Esophagus (tissue), 2 donors: Measurements from ENCODE around the gene SUPT6H. TPM values are rescaled to one million over a fixed set of nuclear protein-coding genes. Genes with fewer than 3 reads are reported as not detected.

ENCODE experiments used
- H3K27ac ChIP-seq, 2 donors: one replicate each; pipeline ENCODE4 v1.5.1; 2013; ENCODE audit warnings: low read depth in 2 of 2, mild to moderate bottlenecking in 2 of 2, inconsistent platforms in 1 of 2, low read length in 1 of 2, moderate library complexity in 1 of 2
- H3K27me3 ChIP-seq, 2 donors: one replicate each; pipeline ENCODE4 v1.6.1; 2013; ENCODE audit warnings: low read length in 2 of 2, control low read depth in 1 of 2, mild to moderate bottlenecking in 1 of 2; ENCODE audit not compliant: insufficient read depth in 2 of 2, control insufficient read depth in 1 of 2
- H3K36me3 ChIP-seq, 2 donors: one replicate each; pipeline ENCODE4 v1.6.1; 2013; ENCODE audit warnings: low read length in 1 of 2; ENCODE audit not compliant: control insufficient read depth in 2 of 2, insufficient read depth in 2 of 2
- H3K4me1 ChIP-seq, 2 donors: one replicate each; pipeline ENCODE4 v1.6.1; 2013; ENCODE audit warnings: low read length in 1 of 2; ENCODE audit not compliant: control insufficient read depth in 2 of 2, insufficient read depth in 2 of 2
- H3K4me3 ChIP-seq, 2 donors: one replicate each; pipeline ENCODE4 v1.5.1; 2013; ENCODE audit warnings: low read length in 2 of 2, mild to moderate bottlenecking in 2 of 2, low read depth in 1 of 2, moderate library complexity in 1 of 2
- H3K9me3 ChIP-seq, 2 donors: one replicate each; pipeline ENCODE4 v1.6.1; 2013; ENCODE audit warnings: mild to moderate bottlenecking in 2 of 2, low read depth in 1 of 2, low read length in 1 of 2, moderate library complexity in 1 of 2; ENCODE audit not compliant: control insufficient read depth in 2 of 2, insufficient read depth in 1 of 2
- WGBS, 2 donors: extraction: QIAGEN DNeasy Blood & Tissue Kit; methylation state at CpG; one replicate each; pipeline ENCODE4 v1.1.7; 2013; 5-methylcytosine and 5-hydroxymethylcytosine counted together
- polyA plus RNA-seq, 2 donors: library from polyadenylated mRNA; stranded (reverse); fragments of 200-250 nt; gene quantifications; one replicate each; pipeline ENCODE4 v1.2.3, GENCODE V29; 2013
- donor health status: healthy with polysubstance abuse.
- donor health status: Bipolar disorder and iron deficiency.

Gene SUPT6H
- polyA plus RNA-seq, result 10 to 100 TPM; 21.4 to 29.2 TPM

GRCh38 chr17:28661635-28662526 is at the start of gene SUPT6H, which contains the start of gene SDF2:
Gene SUPT6H (plus strand): TSS chr17:28662205. CDS start chr17:28673402, 11,197 bp downstream.
Gene SDF2 (minus strand): TSS chr17:28661906. CDS start chr17:28661876, 30 bp downstream.
- no peaks in the 10 kb centered on the region for H3K27me3 ChIP-seq
- WGBS, 2 donors, result 0% methylated on average over 66 of the region's 66 CpGs
- H3K36me3 ChIP-seq, result peaks cover 3 to 8% of the 10 kb centered on the region in 2 donors
- no peaks in the 10 kb centered on the region for H3K4me1 ChIP-seq
- H3K9me3 ChIP-seq, result no peaks in the 10 kb centered on the region
- H3K27ac ChIP-seq, result peak within 1 kb of the TSS; percentile 97 to 99
- peak within 1 kb of the TSS; percentile 88 to 99 for H3K4me3 ChIP-seq

- peaks cover 32 to 34% of the 10 kb centered on the region in 2 donors for H3K36me3 ChIP-seq
Measured at GRCh38 chr17:28612531-28612930, 49.5 kb upstream of the SUPT6H start.

GRCh38 chr17:28612936-28613872 is 48.8 kb upstream of the SUPT6H start:
- no peaks in the 10 kb centered on the region for H3K9me3 ChIP-seq
- H3K27ac ChIP-seq, result no peak overlapping the region
- H3K36me3 ChIP-seq, result peaks cover 34% of the 10 kb centered on the region in 2 donors
- no peaks in the 10 kb centered on the region for H3K27me3 ChIP-seq
- WGBS, 2 donors, result 75% methylated on average over 6 of the region's 6 CpGs
- H3K4me1 ChIP-seq, result no peaks in the 10 kb centered on the region
- no peak overlapping the region for H3K4me3 ChIP-seq

More at GRCh38 chr17:28612531-28612930, 49.5 kb upstream of the SUPT6H start:
- H3K4me3 ChIP-seq, result no peak overlapping the region
- 43 to 57% methylated on average over 2 of the region's 2 CpGs for whole genome bisulfite sequencing, 2 donors
- no peak overlapping the region for H3K27ac ChIP-seq
- no peaks in the 10 kb centered on the region for H3K27me3 ChIP-seq
- no peaks in the 10 kb centered on the region for H3K9me3 ChIP-seq
- H3K4me1 ChIP-seq, result no peaks in the 10 kb centered on the region

GRCh38 chr17:28613931-28614381 is 48.0 kb upstream of the SUPT6H start, which contains the start of gene RSKR:
Gene RSKR (minus strand): TSS chr17:28614185. CDS start chr17:28614161, 24 bp downstream.
- no peaks in the 10 kb centered on the region for H3K27me3 ChIP-seq
- WGBS, 2 donors, result 78 to 83% methylated on average over 5 of the region's 5 CpGs
- H3K4me3 ChIP-seq, result no peak within 1 kb of the TSS
- no peak within 1 kb of the TSS for H3K27ac ChIP-seq
- peaks cover 34 to 39% of the 10 kb centered on the region in 2 donors for H3K36me3 ChIP-seq
- H3K4me1 ChIP-seq, result no peaks in the 10 kb centered on the region
- H3K9me3 ChIP-seq, result no peaks in the 10 kb centered on the region

GRCh38 chr17:28615260-28615940 is 46.6 kb upstream of the SUPT6H start:
- peaks cover 41 to 49% of the 10 kb centered on the region in 2 donors for H3K36me3 ChIP-seq

GRCh38 chr17:28616281-28616680 is 45.7 kb upstream of the SUPT6H start:
- Histone ChIP-seq H3K4me3 (no peak overlapping the region), H3K4me1 (no peaks in the 10 kb centered on the region), H3K27me3 (no peaks in the 10 kb centered on the region), H3K27ac (no peak overlapping the region), H3K36me3 (peaks cover 47 to 54% of the 10 kb centered on the region in 2 donors), H3K9me3 (no peaks in the 10 kb centered on the region)
- WGBS, 2 donors, result 83% methylated on average over 7 of the region's 7 CpGs

More at GRCh38 chr17:28615260-28615940, 46.6 kb upstream of the SUPT6H start:
- no peak overlapping the region for H3K27ac ChIP-seq
- WGBS, 2 donors, result 88 to 95% methylated on average over 4 of the region's 4 CpGs
- no peaks in the 10 kb centered on the region for H3K27me3 ChIP-seq
- H3K4me3 ChIP-seq, result no peak overlapping the region
- no peaks in the 10 kb centered on the region for H3K4me1 ChIP-seq
- no peaks in the 10 kb centered on the region for H3K9me3 ChIP-seq

GRCh38 chr17:28618464-28618863 is 43.5 kb upstream of the SUPT6H start:
- 89 to 93% methylated on average over 3 of the region's 3 CpGs for WGBS, 2 donors
- H3K4me3 ChIP-seq, result no peak overlapping the region
- H3K4me1 ChIP-seq, result no peaks in the 10 kb centered on the region
- no peaks in the 10 kb centered on the region for H3K27me3 ChIP-seq
- no peak overlapping the region for H3K27ac ChIP-seq
- no peaks in the 10 kb centered on the region for H3K9me3 ChIP-seq
- H3K36me3 ChIP-seq, result peaks cover 45 to 57% of the 10 kb centered on the region in 2 donors

GRCh38 chr17:28620010-28620409 is 42.0 kb upstream of the SUPT6H start:
- H3K36me3 ChIP-seq, result peaks cover 42 to 52% of the 10 kb centered on the region in 2 donors
- H3K27me3 ChIP-seq, result no peaks in the 10 kb centered on the region
- H3K4me1 ChIP-seq, result no peaks in the 10 kb centered on the region
- H3K4me3 ChIP-seq, result no peak overlapping the region
- H3K27ac ChIP-seq, result no peak overlapping the region
- H3K9me3 ChIP-seq, result no peaks in the 10 kb centered on the region
- 83 to 87% methylated on average over 2 of the region's 2 CpGs for WGBS, 2 donors

GRCh38 chr17:28622186-28622585 is 39.8 kb upstream of the SUPT6H start:
- no peaks in the 10 kb centered on the region for H3K27me3 ChIP-seq
- no peak overlapping the region for H3K4me3 ChIP-seq
- no peak overlapping the region for H3K27ac ChIP-seq
- no peaks in the 10 kb centered on the region for H3K9me3 ChIP-seq
- WGBS, 2 donors, result 90 to 96% methylated on average over 3 of the region's 3 CpGs
- no peaks in the 10 kb centered on the region for H3K4me1 ChIP-seq
- peaks cover 27 to 36% of the 10 kb centered on the region in 2 donors for H3K36me3 ChIP-seq
